ENCODE measurements around the gene BLNK.

GRCh38 chr10:96306516-96306915 is 35.1 kb upstream of the BLNK start:
- no peak for TF ChIP-seq CTCF (IDR thresholded peaks at IDR 0.05)
- no peak for TF ChIP-seq ZFX (IDR thresholded peaks at IDR 0.05; ENCODE audit: borderline replicate concordance)

All from 22Rv1 (cell line).